IMR-90 (cell line): Measurements from ENCODE around the gene COTL1. TPM values are rescaled to one million over a fixed set of nuclear protein-coding genes. Genes with fewer than 3 reads are reported as not detected.

ENCODE experiments used
- ATAC-seq: fragments of 200-7000 bp; cut with Tn5 transposase; 2 replicates; pipeline ENCODE4 v1.9.1; 2020; ENCODE audit warnings: low read depth, mild to moderate bottlenecking, moderate library complexity
- BruUV-seq: library from RNA; stranded (reverse); fragments of 400-500 nt; replicated peaks from 2 replicates; lab custom pipeline; 2021; lab: Mats Ljungman, UMichigan
- CTCF ChIA-PET: fragments of 300-600 bp; formaldehyde crosslinking; extraction: SDS; loops from one replicate; lab custom pipeline; 2021; ENCODE audit warnings: antibody characterized with exemption; lab: Yijun Ruan, JAX
- POLR2A ChIA-PET: fragments of 300-600 bp; sonication (Branson Sonifier 250); formaldehyde crosslinking; loops from one replicate; lab custom pipeline; 2022; ENCODE audit warnings: antibody characterized with exemption; ENCODE audit not compliant: unreplicated experiment; lab: Charles Lee
- DNase-seq: peaks from one replicate; pipeline ENCODE4 v3.0.0; 2013
- H2AFZ ChIP-seq: replicated peaks from 2 replicates; pipeline ENCODE3; 2013; ENCODE audit warnings: low read length, mild to moderate bottlenecking; ENCODE audit not compliant: poor library complexity
- H2AK5ac ChIP-seq: 2 replicates; pipeline ENCODE4 v1.6.1; 2013; ENCODE audit warnings: low read depth, low read length, inconsistent platforms
- H2AK9ac ChIP-seq: replicated peaks from 2 replicates; pipeline ENCODE3; 2013; ENCODE audit warnings: mild to moderate bottlenecking, low read depth, low read length, moderate library complexity; ENCODE audit not compliant: poor library complexity
- H2BK120ac ChIP-seq: 2 replicates; pipeline ENCODE4 v1.6.1; 2013; ENCODE audit warnings: low read depth, low read length, inconsistent platforms
- H2BK15ac ChIP-seq: 3 replicates; pipeline ENCODE4 v1.6.1; 2013; ENCODE audit warnings: low read depth, low read length, inconsistent platforms
- H2BK20ac ChIP-seq: 2 replicates; pipeline ENCODE4 v1.6.1; 2013; ENCODE audit warnings: low read depth, mild to moderate bottlenecking, inconsistent platforms, low read length, moderate library complexity
- H2BK5ac ChIP-seq: 2 replicates; pipeline ENCODE4 v1.6.1; 2013; ENCODE audit warnings: mild to moderate bottlenecking, low read depth, low read length, inconsistent platforms; ENCODE audit not compliant: poor library complexity, severe bottlenecking
- H3K14ac ChIP-seq: replicated peaks from 2 replicates; pipeline ENCODE4 v1.6.1; 2013; ENCODE audit warnings: low read depth, low read length, inconsistent platforms
- H3K18ac ChIP-seq: 2 replicates; pipeline ENCODE4 v1.6.1; 2013; ENCODE audit warnings: low read depth, low read length, control low read depth
- H3K23ac ChIP-seq: 2 replicates; pipeline ENCODE4 v1.6.1; 2013; ENCODE audit warnings: low read depth, low read length, inconsistent platforms
- H3K27ac ChIP-seq: 2 replicates; pipeline ENCODE4 v1.5.1; 2013; ENCODE audit warnings: mild to moderate bottlenecking, control low read depth, low read length; ENCODE audit not compliant: insufficient read depth
- H3K27me3 ChIP-seq: 2 replicates; pipeline ENCODE4 v1.6.1; 2013; ENCODE audit warnings: low read length; ENCODE audit not compliant: control insufficient read depth, insufficient read depth
- H3K36me3 ChIP-seq: 2 replicates; pipeline ENCODE4 v1.6.1; 2013; ENCODE audit warnings: low read length, mixed read lengths; ENCODE audit not compliant: control insufficient read depth, insufficient read depth
- H3K4ac ChIP-seq: 2 replicates; pipeline ENCODE4 v1.6.1; 2013; ENCODE audit warnings: low read depth, low read length, inconsistent platforms
- H3K4me1 ChIP-seq: 2 replicates; pipeline ENCODE4 v1.6.1; 2013; ENCODE audit warnings: low read length, mixed read lengths; ENCODE audit not compliant: control insufficient read depth, insufficient read depth
- H3K4me2 ChIP-seq: 2 replicates; pipeline ENCODE4 v1.6.1; 2013; ENCODE audit warnings: low read depth, mild to moderate bottlenecking, control low read depth, low read length, moderate library complexity
- H3K4me3 ChIP-seq: 2 replicates; pipeline ENCODE4 v1.5.1; 2013; ENCODE audit warnings: low read depth, mild to moderate bottlenecking, control low read depth, low read length, moderate library complexity; ENCODE audit not compliant: insufficient read depth
- H3K56ac ChIP-seq: 2 replicates; pipeline ENCODE4 v1.6.1; 2013; ENCODE audit warnings: low read length, inconsistent platforms; ENCODE audit not compliant: insufficient read depth; ENCODE audit errors: extremely low read depth
- H3K79me1 ChIP-seq, 2 experiments: 2 replicates each; pipeline ENCODE4 v1.6.1; 2013; ENCODE audit warnings: low read length in 2 of 2, inconsistent platforms in 1 of 2, low read depth in 1 of 2
- H3K9ac ChIP-seq: 2 replicates; pipeline ENCODE4 v1.6.1; 2013; ENCODE audit warnings: low read depth, low read length, control low read depth
- H3K9me1 ChIP-seq: 2 replicates; pipeline ENCODE4 v1.6.1; 2013; ENCODE audit warnings: low read length, inconsistent platforms; ENCODE audit not compliant: insufficient read depth
- H3K9me3 ChIP-seq: 2 replicates; pipeline ENCODE4 v1.6.1; 2013; ENCODE audit warnings: low read length; ENCODE audit not compliant: control insufficient read depth, insufficient read depth
- H4K20me1 ChIP-seq: 2 replicates; pipeline ENCODE4 v1.6.1; 2013; ENCODE audit warnings: low read length, inconsistent platforms; ENCODE audit not compliant: insufficient read depth
- H4K5ac ChIP-seq: 2 replicates; pipeline ENCODE4 v1.6.1; 2013; ENCODE audit warnings: mild to moderate bottlenecking, low read depth, low read length, control low read depth
- H4K8ac ChIP-seq, 2 experiments: 2 replicates each; pipeline ENCODE4 v1.6.1; 2013; ENCODE audit warnings: low read depth in 2 of 2, low read length in 2 of 2, control low read depth in 1 of 2, inconsistent platforms in 1 of 2
- H4K91ac ChIP-seq: 2 replicates; pipeline ENCODE4 v1.6.1; 2013; ENCODE audit warnings: low read depth, low read length, inconsistent platforms; ENCODE audit not compliant: insufficient read depth
- BHLHE40 ChIP-seq: fragments of 150-350 bp; IDR thresholded peaks from 2 replicates; pipeline ENCODE4 v1.6.1; 2016; ENCODE audit warnings: mild to moderate bottlenecking, low read depth, low read length
- CEBPB ChIP-seq: IDR thresholded peaks from 2 replicates; pipeline ENCODE4 v1.6.1; 2012; ENCODE audit warnings: low read depth, low read length, improper control_type of control experiment
- CHD1 ChIP-seq: IDR thresholded peaks from 2 replicates; pipeline ENCODE4 v1.6.1; 2012; ENCODE audit warnings: low read depth, low read length, improper control_type of control experiment
- CTCF ChIP-seq: conservative IDR thresholded peaks from 2 replicates; pipeline ENCODE4 v1.5.1; 2012; ENCODE audit warnings: mild to moderate bottlenecking, low read depth, low read length, improper control_type of control experiment
- ELK1 ChIP-seq: fragments of 150-350 bp; IDR thresholded peaks from 2 replicates; pipeline ENCODE4 v1.6.1; 2016; ENCODE audit warnings: low read depth, mild to moderate bottlenecking, low read length, moderate library complexity, borderline replicate concordance
- FOS ChIP-seq: fragments of 150-350 bp; IDR thresholded peaks from 2 replicates; pipeline ENCODE4 v1.6.1; 2016; ENCODE audit warnings: low read depth, low read length
- MAFK ChIP-seq: IDR thresholded peaks from 2 replicates; pipeline ENCODE4 v1.6.1; 2012; ENCODE audit warnings: low read depth, low read length, improper control_type of control experiment
- MAZ ChIP-seq: IDR thresholded peaks from 2 replicates; pipeline ENCODE4 v1.6.1; 2012; ENCODE audit warnings: low read depth, mild to moderate bottlenecking, low read length, improper control_type of control experiment, moderate library complexity, borderline replicate concordance
- MXI1 ChIP-seq: IDR thresholded peaks from 2 replicates; pipeline ENCODE4 v1.6.1; 2012; ENCODE audit warnings: low read depth, mild to moderate bottlenecking, low read length, moderate library complexity, borderline replicate concordance
- NFE2L2 ChIP-seq: fragments of 150-350 bp; IDR thresholded peaks from 2 replicates; pipeline ENCODE4 v1.6.1; 2016; ENCODE audit warnings: low read depth, mild to moderate bottlenecking, low read length
- POLR2A ChIP-seq: IDR thresholded peaks from 2 replicates; pipeline ENCODE4 v1.6.1; 2012; ENCODE audit warnings: mild to moderate bottlenecking, low read depth, low read length
- RAD21 ChIP-seq: IDR thresholded peaks from 2 replicates; pipeline ENCODE4 v1.6.1; 2012; ENCODE audit warnings: low read length, improper control_type of control experiment
- RCOR1 ChIP-seq: IDR thresholded peaks from 2 replicates; pipeline ENCODE4 v1.6.1; 2012; ENCODE audit warnings: mild to moderate bottlenecking, low read length, improper control_type of control experiment; ENCODE audit not compliant: insufficient replicate concordance
- RFX5 ChIP-seq: IDR thresholded peaks from 2 replicates; pipeline ENCODE4 v1.8.0; 2012; ENCODE audit warnings: low read depth, mild to moderate bottlenecking, low read length, moderate library complexity
- SMC3 ChIP-seq: fragments of 150-350 bp; IDR thresholded peaks from 2 replicates; pipeline ENCODE4 v1.6.1; 2016; ENCODE audit warnings: low read depth, mild to moderate bottlenecking, antibody characterized with exemption, low read length, moderate library complexity
- USF2 ChIP-seq: fragments of 150-350 bp; IDR thresholded peaks from 2 replicates; pipeline ENCODE4 v1.6.1; 2017; ENCODE audit warnings: mild to moderate bottlenecking, antibody characterized with exemption, low read length, low read depth
- WGBS, 2 experiments: methylation state at CpG; one replicate each; pipeline versions ENCODE4 v1.1.5 to v1.1.7; 2013; ENCODE audit warnings: missing lambda C conversion rate in 2 of 2; ENCODE audit not compliant: insufficient read length in 1 of 2; ENCODE audit errors: extremely low coverage in 2 of 2; 5-methylcytosine and 5-hydroxymethylcytosine counted together
- dilution Hi-C: fragments of 300-500 bp; cut with HindIII; formaldehyde crosslinking; loops from one replicate; pipeline ENCODE4 v1.14.3; 2018; ENCODE audit warnings: low sequenced_read_pairs; ENCODE audit not compliant: unreplicated experiment
- in situ Hi-C: fragments of 300-500 bp; cut with MboI; formaldehyde crosslinking; loops from 3 replicates; pipeline ENCODE4 v1.14.3; 2019; ENCODE audit warnings: low sequenced_read_pairs, inconsistent platforms, mixed read lengths
- intact Hi-C: fragments of 100-400 bp; cut with micrococcal nuclease; formaldehyde crosslinking; loops from 2 replicates; pipeline ENCODE4 v1.10.0; 2022
- polyA plus RNA-seq, 3 experiments: library from polyadenylated mRNA; depleted of rRNA; stranded (reverse); fragments of >200 nt; gene quantifications; 2 replicates each; pipeline ENCODE4 v1.2.3, GENCODE V29; 2012; ENCODE audit warnings: low replicate concordance in 1 of 3
- total RNA-seq: library from RNA; depleted of rRNA; stranded (reverse); fragments of >200 nt; gene quantifications from 2 replicates; pipeline ENCODE4 v1.2.3, GENCODE V29; 2012

The COTL1 gene
- total and polyA plus RNA-seq, 2 of the 4 experiments (the other 2 are of a cell fraction): 144 to 258 TPM

DNA sequence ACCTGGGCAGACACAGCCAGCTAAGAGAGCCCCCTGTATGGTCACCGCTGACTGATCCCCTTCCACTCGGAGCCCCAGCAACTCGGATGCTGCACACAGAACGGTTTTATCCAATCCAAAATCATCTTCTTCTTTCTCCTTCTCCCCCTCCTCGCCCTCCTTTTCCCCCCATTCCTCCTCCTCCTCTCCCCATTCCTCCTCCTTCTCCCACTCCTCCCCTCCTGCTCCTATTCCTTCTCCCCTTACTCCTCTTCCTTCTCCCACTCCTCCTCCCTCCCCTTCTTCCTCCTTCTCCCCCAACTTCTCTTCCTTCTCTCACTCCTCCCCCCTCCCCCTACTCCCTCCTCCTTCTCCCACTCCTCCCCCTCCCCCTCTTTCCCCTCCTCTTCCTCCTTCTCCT is 83.1 kb downstream of the COTL1 start:
- Histone ChIP-seq H2AK5ac (peak overlapping the region; percentile 94), H3K36me3 (no peaks in the 10 kb centered on the region), H2AFZ (no peak overlapping the region), H2AK9ac (no peak overlapping the region), H4K91ac (peak overlapping the region; percentile 29; the same call in 1 of the 2 replicates), H4K8ac (peak overlapping the region in 1 of 2 experiments; percentile 33; a peak in 1 of 4 replicates), H3K56ac (no peak overlapping the region), H4K5ac (no peak overlapping the region), H4K20me1 (no peaks in the 10 kb centered on the region), H2BK5ac (no peak overlapping the region), H3K4me2 (no peak overlapping the region), H3K18ac (no peak overlapping the region), H2BK15ac (peak overlapping the region; percentile 67; the same call in 1 of the 3 replicates), H3K14ac (no peak overlapping the region), H3K9me1 (peaks cover 22% of the 10 kb centered on the region), H3K9ac (no peak overlapping the region), H3K23ac (no peak overlapping the region), H3K27me3 (no peaks in the 10 kb centered on the region), H3K4me1 (peaks cover 17% of the 10 kb centered on the region), H3K79me1 (no peaks in the 10 kb centered on the region; a peak in 1 of 4 replicates), H3K4ac (peak overlapping the region; percentile 3), H3K9me3 (peaks cover 2% of the 10 kb centered on the region), H3K27ac (no peak overlapping the region), H2BK120ac (peak overlapping the region; percentile 2; the same call in 1 of the 2 replicates), H2BK20ac (0 out of 2 replicates have a peak overlapping the region, but pooled peaks have one; percentile 80), H3K4me3 (no peak overlapping the region)
- no TSS peak for BruUV-seq
- ChIA-PET POLR2A (no interaction called here), CTCF (no interaction called here)
- TF ChIP-seq CTCF (no peak), MAFK (no peak), RFX5 (no peak), FOS (no peak), POLR2A (no peak), CHD1 (no peak), ELK1 (no peak), CEBPB (no peak), RCOR1 (no peak), RAD21 (no peak), MAZ (no peak), SMC3 (no peak), NFE2L2 (no peak), USF2 (no peak), BHLHE40 (no peak), MXI1 (no peak)
- in situ Hi-C loops (no loop called here), dilution Hi-C loops (no loop called here), intact Hi-C loops (loop anchor here (5.0 kb wide), 1 partner anchor 62 kb away; no protein-coding TSS in a partner anchor)
- no peak for ATAC-seq
- DNase-seq: no peak
- 91 to 100% methylated on average over 1 to 3 of the region's 5 CpGs for WGBS, 2 experiments
